ENCODE data around the gene HECTD1. TPM values are rescaled to one million over a fixed set of nuclear protein-coding genes. Genes with fewer than 3 reads are reported as not detected.
A peak's percentile ranks its signal among the peaks of the same experiment; 100 is the strongest.

HECTD1 gene
- total and polyA plus RNA-seq, 9 of the 15 experiments (the other 6 are each of a cell fraction or from before 2014, with no cell fraction given) = 27.9 to 111 (median 78.1) TPM

DNA sequence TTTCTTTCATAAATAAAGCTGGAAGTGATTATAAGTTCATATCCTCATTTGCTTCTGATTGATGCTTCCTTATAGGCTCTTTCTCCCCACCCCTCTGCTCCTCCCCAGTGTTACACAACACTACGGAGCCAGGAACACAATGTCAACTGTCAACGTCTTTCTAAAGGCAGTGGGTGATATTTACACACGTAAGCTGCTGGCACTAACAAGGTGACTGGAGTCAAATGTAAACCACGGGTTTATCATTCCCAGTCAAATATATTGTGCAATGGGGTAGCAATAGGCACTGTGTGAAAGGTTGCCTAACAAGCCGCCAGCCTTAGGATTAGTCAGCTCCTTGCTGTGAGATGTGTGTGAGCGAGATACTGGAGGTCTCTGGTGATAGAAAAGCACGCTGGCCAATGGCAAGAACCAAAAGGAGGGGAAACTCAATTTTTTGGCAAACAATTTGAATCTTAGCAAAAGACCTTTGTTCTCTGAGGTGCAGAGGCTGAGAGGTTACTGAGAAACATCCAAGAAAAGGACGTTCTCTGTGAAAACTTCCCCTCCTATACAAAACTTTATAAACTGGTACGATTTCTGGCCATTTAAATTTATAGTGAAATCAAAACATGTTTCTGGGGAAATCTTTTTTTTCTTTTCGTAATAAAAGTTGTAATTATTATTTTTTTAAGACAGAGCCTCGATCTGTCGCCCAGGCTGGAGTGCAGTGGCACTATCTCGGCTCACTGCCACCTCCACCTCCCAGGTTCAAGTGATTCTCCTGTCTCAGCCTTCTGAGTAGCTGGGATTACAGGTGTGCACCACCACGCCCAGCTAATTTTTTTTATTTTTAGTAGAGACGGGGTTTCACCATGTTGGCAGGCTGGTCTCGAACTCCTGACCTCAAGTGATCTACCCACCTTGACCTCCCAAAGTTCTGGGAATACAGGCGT is 22.3 kb upstream of the HECTD1 start (continued):
- TF ChIP-seq, protein P1, sequence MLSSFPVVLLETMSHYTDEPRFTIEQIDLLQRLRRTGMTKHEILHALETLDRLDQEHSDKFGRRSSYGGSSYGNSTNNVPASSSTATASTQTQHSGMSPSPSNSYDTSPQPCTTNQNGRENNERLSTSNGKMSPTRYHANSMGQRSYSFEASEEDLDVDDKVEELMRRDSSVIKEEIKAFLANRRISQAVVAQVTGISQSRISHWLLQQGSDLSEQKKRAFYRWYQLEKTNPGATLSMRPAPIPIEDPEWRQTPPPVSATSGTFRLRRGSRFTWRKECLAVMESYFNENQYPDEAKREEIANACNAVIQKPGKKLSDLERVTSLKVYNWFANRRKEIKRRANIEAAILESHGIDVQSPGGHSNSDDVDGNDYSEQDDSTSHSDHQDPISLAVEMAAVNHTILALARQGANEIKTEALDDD (IDR thresholded peaks at IDR 0.05) = peak; percentile 99
- TF ChIP-seq TAF1 (IDR thresholded peaks at IDR 0.05; ENCODE audit: control insufficient read depth, extremely low read depth, insufficient read depth, low read length, severe bottlenecking) (peak; percentile 28), ZBTB12 (CRISPR knock-in tag; IDR thresholded peaks at IDR 0.05) (no peak), SMARCE1 (IDR thresholded peaks at IDR 0.05) (peak; percentile 90), PPARD (CRISPR knock-in tag; IDR thresholded peaks at IDR 0.05) (no peak), FOXJ2 (tag; IDR thresholded peaks at IDR 0.05) (peak; percentile 57; the same call in 1 of the 2 replicates), CREB1 (IDR thresholded peaks at IDR 0.05) (no peak), CREB1 (CRISPR knock-in tag; IDR thresholded peaks at IDR 0.05) (0 out of 2 replicates have a peak, but pooled peaks have one; percentile 54), NFE2 (IDR thresholded peaks at IDR 0.05; ENCODE audit: low read depth) (peak; percentile 63; the same call in 1 of the 2 replicates), TARDBP (IDR thresholded peaks at IDR 0.05) (0 out of 2 replicates have a peak, but pooled peaks have one; percentile 44), MBD2 (IDR thresholded peaks at IDR 0.05; ENCODE audit: borderline replicate concordance, low read depth) (peak; percentile 74; the same call in 1 of the 2 replicates), POLR2G (IDR thresholded peaks at IDR 0.05; ENCODE audit: low read depth, low read length) (peak; percentile 37; the same call in 1 of the 2 replicates), CREM (IDR thresholded peaks at IDR 0.05; ENCODE audit: low read depth) (peak; percentile 83), CEBPB (tag; IDR thresholded peaks at IDR 0.05) (peak; percentile 100), ZNF717 (CRISPR knock-in tag; IDR thresholded peaks at IDR 0.05) (no peak), POLR2H (tag; IDR thresholded peaks at IDR 0.05; ENCODE audit: low read depth) (peak; percentile 91), ATF1 (CRISPR knock-in tag; IDR thresholded peaks at IDR 0.05) (no peak), ATF1 (tag; IDR thresholded peaks at IDR 0.05) (peak; percentile 78), SOX6 (IDR thresholded peaks at IDR 0.05) (peak; percentile 96)
- TF ChIP-seq, protein P2, sequence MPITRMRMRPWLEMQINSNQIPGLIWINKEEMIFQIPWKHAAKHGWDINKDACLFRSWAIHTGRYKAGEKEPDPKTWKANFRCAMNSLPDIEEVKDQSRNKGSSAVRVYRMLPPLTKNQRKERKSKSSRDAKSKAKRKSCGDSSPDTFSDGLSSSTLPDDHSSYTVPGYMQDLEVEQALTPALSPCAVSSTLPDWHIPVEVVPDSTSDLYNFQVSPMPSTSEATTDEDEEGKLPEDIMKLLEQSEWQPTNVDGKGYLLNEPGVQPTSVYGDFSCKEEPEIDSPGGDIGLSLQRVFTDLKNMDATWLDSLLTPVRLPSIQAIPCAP (CRISPR knock-in tag; IDR thresholded peaks at IDR 0.05; ENCODE audit: borderline replicate concordance) = no peak
- TF ChIP-seq, protein P3, sequence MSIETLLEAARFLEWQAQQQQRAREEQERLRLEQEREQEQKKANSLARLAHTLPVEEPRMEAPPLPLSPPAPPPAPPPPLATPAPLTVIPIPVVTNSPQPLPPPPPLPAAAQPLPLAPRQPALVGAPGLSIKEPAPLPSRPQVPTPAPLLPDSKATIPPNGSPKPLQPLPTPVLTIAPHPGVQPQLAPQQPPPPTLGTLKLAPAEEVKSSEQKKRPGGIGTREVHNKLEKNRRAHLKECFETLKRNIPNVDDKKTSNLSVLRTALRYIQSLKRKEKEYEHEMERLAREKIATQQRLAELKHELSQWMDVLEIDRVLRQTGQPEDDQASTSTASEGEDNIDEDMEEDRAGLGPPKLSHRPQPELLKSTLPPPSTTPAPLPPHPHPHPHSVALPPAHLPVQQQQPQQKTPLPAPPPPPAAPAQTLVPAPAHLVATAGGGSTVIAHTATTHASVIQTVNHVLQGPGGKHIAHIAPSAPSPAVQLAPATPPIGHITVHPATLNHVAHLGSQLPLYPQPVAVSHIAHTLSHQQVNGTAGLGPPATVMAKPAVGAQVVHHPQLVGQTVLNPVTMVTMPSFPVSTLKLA (conservative IDR thresholded peaks at IDR 0.05) = peak; percentile 69 to 76
- TF ChIP-seq, protein P4, sequence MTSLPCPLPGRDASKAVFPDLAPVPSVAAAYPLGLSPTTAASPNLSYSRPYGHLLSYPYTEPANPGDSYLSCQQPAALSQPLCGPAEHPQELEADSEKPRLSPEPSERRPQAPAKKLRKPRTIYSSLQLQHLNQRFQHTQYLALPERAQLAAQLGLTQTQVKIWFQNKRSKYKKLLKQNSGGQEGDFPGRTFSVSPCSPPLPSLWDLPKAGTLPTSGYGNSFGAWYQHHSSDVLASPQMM (CRISPR knock-in tag; IDR thresholded peaks at IDR 0.05) = no peak
- TF ChIP-seq, protein P5, sequence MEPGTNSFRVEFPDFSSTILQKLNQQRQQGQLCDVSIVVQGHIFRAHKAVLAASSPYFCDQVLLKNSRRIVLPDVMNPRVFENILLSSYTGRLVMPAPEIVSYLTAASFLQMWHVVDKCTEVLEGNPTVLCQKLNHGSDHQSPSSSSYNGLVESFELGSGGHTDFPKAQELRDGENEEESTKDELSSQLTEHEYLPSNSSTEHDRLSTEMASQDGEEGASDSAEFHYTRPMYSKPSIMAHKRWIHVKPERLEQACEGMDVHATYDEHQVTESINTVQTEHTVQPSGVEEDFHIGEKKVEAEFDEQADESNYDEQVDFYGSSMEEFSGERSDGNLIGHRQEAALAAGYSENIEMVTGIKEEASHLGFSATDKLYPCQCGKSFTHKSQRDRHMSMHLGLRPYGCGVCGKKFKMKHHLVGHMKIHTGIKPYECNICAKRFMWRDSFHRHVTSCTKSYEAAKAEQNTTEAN (CRISPR knock-in tag; IDR thresholded peaks at IDR 0.05) = peak; percentile 94

Measured in K562 (cell line).